HG03060 (cell line): Measurements from ENCODE around the gene GMEB2.

Experiments used
- ATAC-seq: cut with Tn5 transposase; IDR thresholded peaks from one replicate; pipeline ENCODE4 v1.9.1; 2021; ENCODE audit warnings: low read depth, moderate number of reproducible peaks; ENCODE audit not compliant: unreplicated experiment

The GMEB2 gene

GRCh38 chr20:63538204-63539091 lies 88.5 kb downstream of the GMEB2 start:
- no peak for ATAC-seq
